Activated naive CD4-positive, alpha-beta T cell treated with anti-CD3 and anti-CD28 coated beads, Interleukin-2, amount 10 ng/mL, durations not matched to agents 7 days and 5 days (primary cell): ENCODE data around the gene SAFB2.

Source experiments
- CTCF ChIA-PET: fragments of 350-600 bp; sonication (Branson Sonifier 250); formaldehyde crosslinking; loops from one replicate; lab custom pipeline; 2021; ENCODE audit warnings: antibody characterized with exemption; lab: Charles Lee
- DNase-seq: peaks from one replicate; pipeline ENCODE4 v3.0.0-alpha.2; 2020
- H3K27ac Mint-ChIP-seq: one replicate; pipeline ENCODE4 v1.8.0; 2021; ENCODE audit warnings: mild to moderate bottlenecking, moderate library complexity, mixed read lengths
- H3K27me3 Mint-ChIP-seq: one replicate; pipeline ENCODE4 v1.8.0; 2021; ENCODE audit warnings: mild to moderate bottlenecking, mixed read lengths
- H3K36me3 Mint-ChIP-seq: one replicate; pipeline ENCODE4 v1.8.0; 2021; ENCODE audit warnings: mixed read lengths
- H3K4me1 Mint-ChIP-seq: one replicate; pipeline ENCODE4 v1.8.0; 2021; ENCODE audit warnings: mixed read lengths
- H3K4me3 Mint-ChIP-seq: one replicate; pipeline ENCODE4 v1.8.0; 2021; ENCODE audit warnings: mild to moderate bottlenecking, moderate library complexity, mixed read lengths
- H3K9me3 Mint-ChIP-seq: one replicate; pipeline ENCODE4 v1.8.0; 2021; ENCODE audit warnings: mixed read lengths

SAFB2 gene

DNA sequence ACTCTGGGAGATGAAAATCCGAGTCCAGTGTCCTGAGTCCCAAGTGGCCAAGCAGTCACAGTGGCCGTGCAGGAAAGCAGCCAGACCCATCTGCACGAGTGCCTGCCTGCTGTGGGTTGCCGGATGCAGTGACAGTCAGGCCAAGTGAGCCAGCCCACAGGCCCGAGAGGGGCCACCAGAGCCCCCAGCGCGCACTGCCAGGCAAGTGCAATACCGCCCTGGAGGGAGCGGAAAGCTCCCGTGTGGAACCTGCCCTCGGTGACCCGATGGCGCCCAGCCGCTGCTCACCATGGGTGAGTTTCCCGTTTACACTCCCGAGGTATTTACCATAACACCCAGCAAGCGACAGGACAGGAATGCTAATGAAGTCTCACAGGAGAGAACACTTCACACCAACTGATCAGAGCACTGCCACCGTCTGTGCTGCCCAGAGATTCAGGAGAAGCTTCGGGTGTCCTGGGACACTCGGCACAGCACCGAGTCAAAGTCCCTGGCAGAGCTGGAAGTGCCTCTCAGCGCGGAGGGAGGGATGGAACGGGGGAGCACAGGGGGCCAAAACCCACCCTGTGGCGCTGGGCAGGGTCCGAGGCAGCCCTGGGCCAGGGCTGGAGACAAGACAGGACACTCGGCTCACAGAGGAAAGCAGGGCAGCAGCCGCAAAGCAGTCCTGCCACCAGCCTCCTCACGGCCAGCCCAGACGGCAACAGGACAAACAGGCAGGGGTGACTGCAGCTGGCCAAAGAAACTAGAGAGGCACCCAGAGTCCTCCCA, 33.5 kb downstream of the SAFB2 start:
- peaks cover 47% of the 10 kb centered on the region for H3K36me3 Mint-ChIP-seq
- peaks cover 12% of the 10 kb centered on the region for H3K4me1 Mint-ChIP-seq
- no peaks in the 10 kb centered on the region for H3K9me3 Mint-ChIP-seq

DNA sequence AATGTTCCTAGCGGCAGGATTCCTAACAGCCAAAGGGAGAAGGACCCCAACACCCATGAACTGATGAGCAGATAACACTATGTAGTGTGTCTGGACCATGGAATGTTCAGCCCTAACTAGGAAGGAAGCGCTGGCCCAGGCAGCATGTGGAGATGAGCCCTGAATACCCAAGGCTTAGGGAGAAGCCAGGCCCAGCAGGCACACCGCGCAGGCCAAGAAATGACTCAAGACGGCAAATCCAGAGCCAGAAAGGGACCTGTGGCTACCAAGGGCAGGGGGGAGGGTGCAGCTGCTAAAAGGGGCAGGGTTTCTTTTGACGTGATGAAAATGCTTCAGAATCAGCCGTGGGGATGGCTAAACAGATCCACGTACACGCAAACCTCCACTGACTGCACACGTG, 34.1 kb downstream of the SAFB2 start:
- peaks cover 45% of the 10 kb centered on the region for H3K36me3 Mint-ChIP-seq
- no peak for DNase-seq
- no peaks in the 10 kb centered on the region for H3K9me3 Mint-ChIP-seq
- H3K4me1 Mint-ChIP-seq, result peaks cover 12% of the 10 kb centered on the region
- H3K4me3 Mint-ChIP-seq, result no peak overlapping the region
- H3K27ac Mint-ChIP-seq, result peak overlapping the region; percentile 42
- no peaks in the 10 kb centered on the region for H3K27me3 Mint-ChIP-seq
- CTCF ChIA-PET, result interaction anchor here (2.1 kb wide), 1 partner anchor 9 kb away, joined by 6 read pairs; no protein-coding TSS in a partner anchor

More for the DNA sequence above, 33.5 kb downstream of the SAFB2 start:
- DNase-seq, result no peak
- CTCF ChIA-PET, result interaction anchor here (2.1 kb wide), 1 partner anchor 10 kb away, joined by 6 read pairs; no protein-coding TSS in a partner anchor
- Mint-ChIP-seq H3K27me3 (no peaks in the 10 kb centered on the region), H3K27ac (no peak overlapping the region), H3K4me3 (no peak overlapping the region)

DNA sequence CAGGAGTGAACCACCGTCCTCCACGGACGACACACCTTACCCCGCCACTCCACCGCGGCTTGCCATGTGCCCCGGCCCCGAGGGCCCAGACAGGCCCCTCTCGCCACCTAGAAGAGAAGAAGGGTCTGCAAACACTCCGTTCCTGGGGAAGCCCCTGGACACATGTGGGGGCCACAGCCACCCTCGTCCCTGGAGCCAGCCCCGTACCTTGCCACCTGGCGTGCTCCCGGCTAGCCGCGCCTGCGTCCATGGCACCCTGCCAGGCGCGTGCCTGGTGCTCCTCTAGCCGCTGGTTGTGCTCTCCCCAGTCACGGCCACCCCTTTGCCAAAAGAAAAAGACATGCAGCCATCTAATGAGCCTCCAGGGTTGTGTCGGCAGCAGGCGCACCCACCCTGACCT, 34.9 kb downstream of the SAFB2 start:
- Mint-ChIP-seq H3K4me1 (peaks cover 12% of the 10 kb centered on the region), H3K27ac (no peak overlapping the region), H3K4me3 (no peak overlapping the region), H3K36me3 (peaks cover 37% of the 10 kb centered on the region), H3K9me3 (no peaks in the 10 kb centered on the region), H3K27me3 (no peaks in the 10 kb centered on the region)
- DNase-seq, result no peak
- CTCF ChIA-PET, result interaction anchor here (0.7 kb wide), 1 partner anchor 91 kb away, joined by 3 read pairs; no protein-coding TSS in a partner anchor

DNA sequence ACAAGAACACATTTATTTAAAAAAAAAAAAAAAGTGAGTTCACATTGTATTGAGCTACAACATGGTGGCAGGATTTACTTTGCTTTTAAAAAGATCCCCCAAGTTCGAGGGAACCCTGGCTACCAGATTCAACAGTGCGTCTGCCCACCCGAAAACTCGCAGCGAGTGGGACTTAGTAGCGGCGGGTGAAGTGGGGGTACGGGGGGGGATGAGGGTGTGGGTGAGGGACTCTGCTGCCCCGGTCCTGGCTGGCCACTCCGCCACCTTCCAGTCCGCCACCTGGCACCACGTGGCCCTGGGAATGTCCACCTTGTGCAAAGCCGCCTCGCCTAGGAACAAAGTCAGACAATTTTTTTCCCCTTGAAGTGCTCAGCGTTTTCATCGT, 35.5 kb downstream of the SAFB2 start:
- peaks cover 12% of the 10 kb centered on the region for H3K4me1 Mint-ChIP-seq
- CTCF ChIA-PET, result interaction anchor here (0.7 kb wide), 1 partner anchor 91 kb away, joined by 3 read pairs; no protein-coding TSS in a partner anchor
- H3K4me3 Mint-ChIP-seq, result no peak overlapping the region
- H3K27me3 Mint-ChIP-seq, result no peaks in the 10 kb centered on the region
- H3K36me3 Mint-ChIP-seq, result peaks cover 32% of the 10 kb centered on the region
- no peak overlapping the region for H3K27ac Mint-ChIP-seq
- no peaks in the 10 kb centered on the region for H3K9me3 Mint-ChIP-seq
- no peak for DNase-seq

DNA sequence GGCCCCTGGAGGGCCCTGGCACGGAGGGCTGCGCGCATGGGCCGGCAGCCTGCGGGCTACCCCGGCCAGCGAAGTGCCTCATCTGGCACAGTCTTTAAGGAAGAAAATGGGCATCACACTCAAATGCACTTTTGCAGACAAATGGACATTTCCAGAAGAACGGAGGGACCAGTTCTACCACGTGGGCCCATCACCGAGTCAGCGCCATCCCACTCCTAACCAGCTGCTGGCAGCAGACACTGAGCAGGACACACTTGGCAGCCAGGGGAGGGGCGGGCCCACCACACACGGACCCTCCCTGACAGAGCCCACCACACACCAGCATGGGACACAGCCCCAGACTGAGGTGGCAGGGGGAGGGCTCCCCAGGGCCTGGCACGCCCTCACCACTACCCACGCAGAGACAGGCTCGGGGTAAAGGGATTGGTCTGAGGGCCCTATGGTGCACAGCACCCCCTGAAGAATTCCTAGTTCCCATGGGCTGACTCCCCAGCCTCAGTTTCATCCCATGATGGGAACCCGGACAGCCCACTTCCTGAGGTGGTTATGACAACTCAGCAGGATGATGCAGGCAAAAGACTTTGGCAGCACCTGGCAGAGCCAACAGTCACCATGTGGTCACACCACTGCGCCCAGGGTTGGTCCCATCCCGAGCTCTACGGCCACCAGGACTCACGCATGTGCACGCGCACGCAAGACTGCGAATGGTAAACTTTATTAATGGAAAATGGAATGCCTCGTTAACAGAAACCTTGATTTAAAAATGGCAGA, 36.1 kb downstream of the SAFB2 start:
- H3K27me3 Mint-ChIP-seq, result no peaks in the 10 kb centered on the region
- CTCF ChIA-PET, result interaction anchor here (1.1 kb wide), 1 partner anchor 38 kb away, joined by 3 read pairs; no protein-coding TSS in a partner anchor
- peak overlapping the region; percentile 24 for H3K27ac Mint-ChIP-seq
- DNase-seq, result no peak
- H3K36me3 Mint-ChIP-seq, result peaks cover 27% of the 10 kb centered on the region
- no peak overlapping the region for H3K4me3 Mint-ChIP-seq
- H3K4me1 Mint-ChIP-seq, result peaks cover 12% of the 10 kb centered on the region
- no peaks in the 10 kb centered on the region for H3K9me3 Mint-ChIP-seq

DNA sequence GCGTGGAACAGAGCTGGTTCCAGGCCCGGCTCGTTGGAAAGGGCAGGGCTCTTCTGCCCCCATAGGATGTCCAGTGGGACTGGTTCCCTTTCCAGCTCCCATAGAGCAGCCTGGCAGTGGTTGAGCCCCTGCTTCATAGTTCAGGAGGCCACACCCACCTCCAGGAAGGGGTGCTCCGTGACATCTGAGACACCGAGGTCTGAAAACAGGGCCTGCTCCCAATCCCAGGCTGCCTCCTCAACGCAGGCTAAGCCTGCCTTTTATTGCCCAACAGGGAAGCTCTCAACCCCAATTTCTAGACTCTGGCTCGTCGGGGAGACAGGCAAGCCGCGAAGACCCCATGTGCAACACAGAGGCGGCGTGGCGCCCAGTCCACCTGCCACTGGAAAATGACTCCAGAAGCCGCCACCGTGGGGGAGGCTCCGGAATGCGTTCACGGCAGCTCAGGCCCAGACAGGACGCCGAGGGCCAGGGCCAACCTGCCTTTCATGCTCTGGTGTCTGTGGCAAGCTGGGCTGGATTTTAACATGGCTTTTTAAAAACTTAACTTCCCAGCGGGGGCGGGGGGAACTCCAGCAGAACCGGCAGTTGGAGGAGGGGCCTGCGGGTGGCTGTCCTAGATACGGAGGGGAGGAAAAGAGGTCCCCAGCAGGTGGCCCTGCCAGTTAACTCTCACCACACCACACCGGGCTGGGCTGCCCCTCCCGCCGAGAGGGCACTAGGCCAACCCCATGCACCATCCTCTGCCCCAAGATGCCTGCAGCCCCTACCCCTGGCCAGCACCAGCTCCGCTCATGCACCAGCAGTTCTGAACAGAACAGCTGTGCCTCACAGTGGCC, 36.9 kb downstream of the SAFB2 start:
- Mint-ChIP-seq H3K4me3 (no peak overlapping the region), H3K4me1 (peaks cover 12% of the 10 kb centered on the region), H3K27me3 (no peaks in the 10 kb centered on the region), H3K27ac (peak overlapping the region; percentile 75), H3K36me3 (peaks cover 26% of the 10 kb centered on the region), H3K9me3 (no peaks in the 10 kb centered on the region)
- DNase-seq, result peak; percentile 33
- CTCF ChIA-PET, result interaction anchor here (0.9 to 1.1 kb wide), 3 partner anchors 10 to 584 kb away, joined by 3 read pairs; no protein-coding TSS in a partner anchor

DNA sequence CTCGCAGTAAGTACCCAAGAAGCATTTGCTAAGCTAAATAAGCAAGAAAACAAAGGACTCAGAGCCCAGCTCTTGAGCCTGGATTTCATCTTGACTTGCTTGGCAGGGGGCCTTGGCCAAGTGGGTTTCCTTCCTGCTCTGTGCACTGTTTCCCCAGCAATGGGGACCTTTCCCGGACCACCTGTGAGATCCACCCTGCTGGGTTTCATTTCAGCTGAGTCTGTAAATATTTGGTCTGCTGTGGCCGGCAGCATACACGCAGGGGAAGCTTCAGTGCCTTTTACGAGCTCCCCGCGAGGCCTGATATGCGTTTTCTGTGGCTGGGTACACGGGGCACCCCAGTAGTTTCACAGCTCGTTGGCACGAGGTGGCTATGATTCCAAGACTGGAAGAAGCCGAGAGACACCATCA, 42.4 kb downstream of the SAFB2 start:
- CTCF ChIA-PET, result interaction anchor here (0.7 to 1.9 kb wide), 3 partner anchors 9 to 214 kb away, joined by 3 to 6 read pairs (median 4); no protein-coding TSS in a partner anchor
- Mint-ChIP-seq H3K27ac (no peak overlapping the region), H3K36me3 (no peaks in the 10 kb centered on the region), H3K4me1 (peaks cover 2% of the 10 kb centered on the region), H3K27me3 (no peaks in the 10 kb centered on the region), H3K9me3 (no peaks in the 10 kb centered on the region), H3K4me3 (no peak overlapping the region)
- DNase-seq, result no peak

DNA sequence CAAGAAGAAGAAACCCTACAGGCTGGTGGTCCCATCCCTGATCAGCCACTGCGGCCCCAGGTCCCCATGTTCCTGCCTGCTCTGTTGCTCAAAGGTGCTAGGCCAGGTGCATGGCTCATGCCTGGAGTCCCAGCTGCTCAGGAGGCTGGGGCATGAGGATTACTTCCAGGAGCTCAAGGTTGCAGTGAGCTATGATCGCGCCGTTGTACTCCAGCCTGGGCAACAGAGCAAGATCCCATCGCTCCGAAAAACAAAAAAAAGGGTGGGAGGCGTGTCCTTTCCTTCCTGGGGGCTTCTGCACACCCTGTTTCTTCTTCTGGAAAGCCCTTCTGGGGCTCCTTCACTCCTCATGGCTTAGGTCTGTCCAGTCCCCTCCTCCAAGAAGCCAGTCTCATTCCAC, 42.9 kb downstream of the SAFB2 start:
- Mint-ChIP-seq H3K9me3 (no peaks in the 10 kb centered on the region), H3K4me1 (peaks cover 2% of the 10 kb centered on the region), H3K27me3 (no peaks in the 10 kb centered on the region), H3K36me3 (no peaks in the 10 kb centered on the region), H3K27ac (no peak overlapping the region), H3K4me3 (no peak overlapping the region)
- no peak for DNase-seq
- CTCF ChIA-PET, result interaction anchor here (0.7 to 1.9 kb wide), 5 partner anchors 10 to 215 kb away, joined by 3 to 6 read pairs (median 3); no protein-coding TSS in a partner anchor

DNA sequence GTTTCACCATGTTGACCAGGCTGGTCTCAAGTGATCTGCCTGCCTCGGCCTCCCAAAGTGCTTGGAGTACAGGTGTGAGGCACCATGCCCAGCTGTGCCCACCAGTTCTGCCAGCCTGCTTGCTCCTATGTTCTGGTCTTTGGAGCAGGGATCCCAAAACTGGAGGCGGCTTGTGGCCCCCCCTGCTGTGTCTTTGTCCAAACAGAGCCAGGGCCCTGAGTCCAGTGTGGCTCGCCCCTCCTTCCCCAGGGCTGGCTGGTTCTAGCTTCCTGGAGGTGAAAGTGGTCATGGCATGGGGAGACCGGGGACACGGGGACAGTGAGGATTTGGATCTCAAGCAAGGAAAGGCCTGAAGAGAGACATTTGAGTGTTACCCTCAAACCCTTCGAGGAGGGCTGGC, 43.3 kb downstream of the SAFB2 start:
- H3K9me3 Mint-ChIP-seq, result no peaks in the 10 kb centered on the region
- H3K36me3 Mint-ChIP-seq, result no peaks in the 10 kb centered on the region
- peaks cover 2% of the 10 kb centered on the region for H3K4me1 Mint-ChIP-seq
- CTCF ChIA-PET, result interaction anchor here (1.1 to 1.9 kb wide), 3 partner anchors 10 to 20 kb away, joined by 3 to 6 read pairs (median 3); no protein-coding TSS in a partner anchor
- no peak overlapping the region for H3K4me3 Mint-ChIP-seq
- H3K27me3 Mint-ChIP-seq, result no peaks in the 10 kb centered on the region
- no peak for DNase-seq
- H3K27ac Mint-ChIP-seq, result no peak overlapping the region

DNA sequence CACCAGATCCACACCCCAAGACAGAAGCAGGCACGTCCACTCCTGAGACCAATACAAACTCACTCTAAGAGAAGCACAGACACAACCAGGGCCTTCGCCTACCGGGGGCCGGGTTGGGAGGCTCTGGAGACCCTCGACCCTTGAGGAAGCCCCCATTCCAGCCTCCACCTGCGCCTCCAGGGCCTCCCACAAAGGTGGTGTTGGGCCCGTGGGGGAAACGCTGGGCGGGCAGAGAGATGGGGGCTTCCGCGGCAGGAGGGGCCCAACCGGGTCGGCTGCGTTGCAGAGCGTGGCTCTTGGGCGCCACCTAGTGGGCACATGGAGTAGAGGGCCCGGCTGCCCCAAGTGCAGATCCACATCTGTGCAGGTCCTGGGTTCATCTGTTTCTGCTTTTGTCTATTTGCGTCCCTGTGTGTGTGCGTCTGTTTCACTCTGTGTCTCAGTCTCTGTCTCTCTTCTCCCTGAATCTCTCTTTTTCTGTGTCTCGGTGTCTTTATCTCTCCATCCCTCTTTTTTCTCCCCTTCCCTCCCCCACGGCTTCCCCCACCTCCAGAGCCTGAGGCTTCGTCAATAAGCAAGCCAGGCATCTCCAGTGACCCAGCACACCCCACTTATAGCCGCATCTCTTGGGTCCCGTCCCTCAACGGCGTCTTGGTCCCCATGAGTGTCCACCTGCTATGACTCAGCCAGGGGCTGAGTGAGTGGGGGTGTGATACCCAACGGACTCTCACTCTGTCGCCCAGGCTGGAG, 44.3 kb downstream of the SAFB2 start:
- peaks cover 2% of the 10 kb centered on the region for H3K4me1 Mint-ChIP-seq
- DNase-seq, result peak; percentile 78
- H3K27ac Mint-ChIP-seq, result no peak overlapping the region
- H3K4me3 Mint-ChIP-seq, result no peak overlapping the region
- H3K9me3 Mint-ChIP-seq, result no peaks in the 10 kb centered on the region
- no peaks in the 10 kb centered on the region for H3K36me3 Mint-ChIP-seq
- CTCF ChIA-PET, result interaction anchor here (1.1 to 1.9 kb wide), 3 partner anchors 11 to 21 kb away, joined by 3 to 6 read pairs (median 3); no protein-coding TSS in a partner anchor
- no peaks in the 10 kb centered on the region for H3K27me3 Mint-ChIP-seq

DNA sequence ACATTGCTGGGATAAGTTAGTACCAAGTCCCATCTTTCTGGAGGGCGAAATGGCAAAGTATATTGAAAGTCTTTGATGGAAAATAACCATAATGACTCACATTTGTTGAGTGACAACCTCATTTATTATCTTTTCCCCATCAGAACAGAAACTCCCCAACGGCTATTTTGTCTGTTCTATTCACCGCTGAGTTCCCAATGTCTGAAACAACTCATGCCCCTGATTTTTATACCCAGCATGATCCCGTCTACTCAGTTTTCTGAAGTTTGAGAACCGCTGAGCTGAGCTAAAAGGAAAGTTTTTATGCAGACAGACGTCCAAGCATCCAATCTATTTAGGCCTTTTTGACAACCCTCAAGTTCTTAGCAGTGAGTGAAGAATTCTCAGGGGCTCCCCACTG, 47.0 kb downstream of the SAFB2 start:
- CTCF ChIA-PET, result no interaction called here
- no peaks in the 10 kb centered on the region for H3K9me3 Mint-ChIP-seq
- H3K4me3 Mint-ChIP-seq, result no peak overlapping the region
- no peaks in the 10 kb centered on the region for H3K36me3 Mint-ChIP-seq
- H3K27ac Mint-ChIP-seq, result no peak overlapping the region
- DNase-seq, result no peak
- H3K27me3 Mint-ChIP-seq, result no peaks in the 10 kb centered on the region
- H3K4me1 Mint-ChIP-seq, result peaks cover 2% of the 10 kb centered on the region

DNA sequence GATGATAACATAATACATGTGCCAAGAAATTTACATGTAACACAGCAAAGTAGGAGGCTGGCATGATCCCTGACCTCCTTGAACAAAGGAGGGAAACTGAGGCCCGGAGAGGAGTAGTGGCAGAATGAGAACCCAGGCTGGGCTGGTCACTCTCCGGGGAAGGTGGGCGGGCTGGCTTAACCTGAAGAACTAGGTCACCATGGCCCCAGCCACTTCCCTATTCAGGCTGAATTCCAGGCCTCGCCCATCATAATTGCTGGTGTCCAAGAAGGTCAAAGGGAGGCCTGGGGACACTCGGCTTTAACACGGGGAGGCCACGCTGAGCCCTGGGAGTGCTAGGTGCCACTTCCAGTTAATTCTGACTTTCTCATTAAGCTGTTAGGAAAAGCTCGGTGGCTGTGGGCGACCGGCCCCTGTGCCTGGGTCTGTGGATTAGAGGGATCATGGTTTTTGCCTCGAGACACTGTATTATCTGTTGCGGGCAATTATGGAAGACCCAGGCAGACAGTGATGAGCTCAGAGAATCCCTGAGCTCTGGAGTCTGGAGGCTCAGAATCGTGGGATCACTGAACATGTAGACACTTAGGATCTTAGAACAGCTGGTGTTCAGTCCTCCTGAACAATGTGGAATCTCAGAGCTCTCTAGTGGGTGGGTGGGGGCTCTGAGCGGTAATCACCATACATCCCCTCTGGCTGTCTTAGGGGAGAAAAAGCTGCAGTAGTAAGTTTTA, 49.9 kb downstream of the SAFB2 start:
- Mint-ChIP-seq H3K9me3 (no peaks in the 10 kb centered on the region), H3K36me3 (no peaks in the 10 kb centered on the region), H3K4me3 (no peak overlapping the region), H3K27me3 (no peaks in the 10 kb centered on the region), H3K27ac (no peak overlapping the region), H3K4me1 (no peaks in the 10 kb centered on the region)
- no peak for DNase-seq
- CTCF ChIA-PET, result no interaction called here
